ENCODE results near the gene CCR5AS.
"Not testable (repeated sequence)": the region's sequence is repeated elsewhere in the genome, so short reads cannot be mapped to it uniquely, and the experiment has no call there.

The CCR5AS gene

DNA sequence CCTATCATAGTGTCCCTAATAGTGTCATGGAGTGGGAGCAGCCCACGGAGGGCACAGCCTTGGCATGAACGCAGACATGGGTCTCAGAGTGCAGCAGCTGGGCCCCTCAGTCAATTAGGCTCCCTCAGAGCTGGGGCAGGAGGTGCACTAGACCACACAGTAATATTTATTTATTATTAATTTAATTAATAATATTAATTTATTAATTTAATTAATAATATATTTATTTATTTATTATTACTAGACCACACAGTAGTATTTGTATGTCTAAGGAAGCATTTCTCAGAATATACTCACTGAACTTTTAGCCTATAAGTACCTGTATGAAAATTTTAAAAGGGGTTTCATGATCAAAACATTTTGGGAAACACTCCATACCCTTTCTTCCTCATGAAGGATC lies 5.3 kb downstream of the CCR5AS start:
- DNase-seq: no peak

DNA sequence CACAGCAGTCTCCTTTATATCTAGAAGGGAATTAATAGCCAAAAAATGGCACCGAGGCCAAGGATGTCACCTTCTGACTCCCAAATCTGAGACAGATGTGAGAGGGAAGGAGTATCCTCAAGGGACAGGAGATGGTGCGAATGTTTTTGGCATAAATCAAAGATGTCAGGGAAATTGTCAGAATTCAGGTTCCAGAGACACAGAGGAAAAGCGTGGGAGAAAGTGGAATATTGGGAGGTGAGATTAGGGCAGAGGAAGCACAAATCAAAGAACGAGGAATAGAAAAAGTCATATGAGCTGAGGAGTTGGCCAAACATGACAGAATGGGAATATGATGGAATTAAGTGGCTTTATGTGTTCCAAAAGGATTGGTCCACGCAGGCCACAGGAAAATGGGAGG lies 6.0 kb downstream of the CCR5AS start:
- no peak for DNase-seq

DNA sequence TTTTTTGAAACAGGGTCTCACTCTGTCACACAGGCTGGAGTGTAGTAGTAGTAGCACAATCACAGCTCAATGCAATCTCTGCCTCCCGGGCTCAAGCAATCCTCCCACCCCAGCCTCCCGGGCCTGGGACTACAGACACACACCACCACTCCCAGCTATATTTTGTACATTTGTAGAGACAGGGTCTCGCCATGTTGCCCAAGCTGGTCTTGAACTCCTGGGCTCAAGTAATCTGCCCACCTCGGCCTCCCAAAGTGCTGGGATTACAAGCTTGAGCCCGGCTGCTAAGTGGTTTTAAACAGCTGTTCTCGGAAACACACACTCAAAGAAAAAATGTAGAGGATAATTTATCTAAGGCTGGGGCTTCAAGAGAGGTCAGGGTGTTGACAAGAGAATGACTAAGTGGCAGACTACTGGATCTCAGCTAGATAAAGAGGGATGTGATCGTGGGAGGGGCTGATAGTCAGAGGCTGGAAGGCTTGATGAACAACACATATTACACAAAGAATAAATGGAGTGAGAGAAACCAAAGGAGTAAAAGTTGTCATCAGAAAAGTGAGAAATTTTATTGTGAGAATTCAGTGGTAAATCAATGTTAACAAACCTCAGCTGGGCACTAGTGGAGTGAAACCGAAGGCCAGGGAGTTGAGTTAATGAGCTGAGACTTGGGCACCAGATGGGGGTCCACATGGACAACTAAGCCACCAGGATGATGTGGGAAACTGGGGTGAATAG lies 6.7 kb downstream of the CCR5AS start:
- DNase-seq: no peak

DNA sequence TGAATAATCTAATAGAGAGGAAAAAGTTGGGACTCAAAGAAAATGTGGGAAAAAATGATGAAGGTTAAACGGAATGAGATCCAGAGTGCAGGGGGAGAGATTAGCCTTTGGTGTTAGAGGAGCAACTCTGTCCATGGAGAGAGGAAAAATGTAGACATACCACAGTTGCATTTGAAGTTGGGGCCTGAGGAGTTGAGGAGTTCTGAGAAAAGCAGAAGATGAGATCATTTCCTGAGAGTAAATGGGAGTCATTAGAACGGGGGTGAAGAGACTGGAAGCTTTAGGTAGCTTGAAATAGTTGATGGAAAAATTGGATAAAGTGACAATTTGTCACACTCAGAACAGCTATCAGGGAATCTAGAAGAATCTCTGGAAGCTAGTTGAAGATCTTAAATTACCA lies 7.3 kb downstream of the CCR5AS start:
- DNase-seq: no peak

DNA sequence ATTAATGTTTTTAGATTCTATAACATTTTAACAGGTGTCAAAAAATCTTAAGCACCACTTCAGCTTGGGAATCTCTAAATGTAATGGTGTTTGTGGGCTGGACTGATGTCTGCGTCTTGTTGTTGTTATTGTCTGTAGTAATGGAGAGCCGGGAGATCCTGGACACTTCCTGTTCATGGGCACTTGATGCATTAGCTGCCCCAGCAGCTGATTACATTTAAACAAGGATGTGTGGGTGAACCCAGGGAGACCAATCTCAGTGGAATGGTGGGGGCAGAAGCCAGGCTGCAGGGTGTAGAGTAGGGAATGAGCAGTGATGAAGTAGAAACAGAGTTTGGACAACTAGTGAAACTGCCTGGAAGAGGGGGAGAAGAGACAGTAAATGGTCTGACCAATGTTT lies 7.8 kb downstream of the CCR5AS start:
- no peak for DNase-seq

DNA sequence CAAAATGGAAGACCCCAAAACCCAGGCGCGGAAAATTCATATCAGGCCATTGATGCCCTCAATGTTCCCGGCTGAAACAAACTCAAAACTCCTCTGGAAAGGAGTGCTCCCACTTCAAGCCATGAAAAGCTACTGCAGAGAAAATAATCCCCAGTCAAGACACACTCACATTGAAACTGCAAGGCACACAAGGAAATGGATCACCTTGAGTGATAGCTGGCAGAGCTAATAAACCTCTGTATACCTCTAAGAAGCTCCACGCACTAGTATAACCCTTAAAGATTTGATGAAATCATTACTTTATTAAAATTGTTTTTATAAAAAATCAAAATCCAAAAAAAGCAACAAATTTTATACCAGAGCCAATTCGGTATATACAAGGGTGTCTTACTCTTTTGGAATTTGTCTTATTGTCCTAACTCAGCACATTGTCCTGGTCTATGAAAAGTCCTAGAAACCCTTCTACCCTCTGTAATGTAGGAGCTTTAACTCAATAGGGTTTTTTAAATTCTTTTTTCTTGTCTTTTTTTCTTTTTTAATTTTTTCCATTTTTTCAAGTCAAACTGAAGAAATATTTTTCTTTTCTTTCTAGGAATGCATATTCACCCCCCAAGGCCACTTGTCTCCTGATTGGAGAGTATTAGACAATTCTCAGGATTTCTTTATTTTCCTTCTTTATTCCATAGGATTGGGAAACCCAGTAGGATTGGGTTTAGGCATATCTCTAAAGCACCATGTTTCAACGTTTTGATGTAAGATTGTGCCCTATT lies 8.5 kb downstream of the CCR5AS start:
- no peak for DNase-seq

DNA sequence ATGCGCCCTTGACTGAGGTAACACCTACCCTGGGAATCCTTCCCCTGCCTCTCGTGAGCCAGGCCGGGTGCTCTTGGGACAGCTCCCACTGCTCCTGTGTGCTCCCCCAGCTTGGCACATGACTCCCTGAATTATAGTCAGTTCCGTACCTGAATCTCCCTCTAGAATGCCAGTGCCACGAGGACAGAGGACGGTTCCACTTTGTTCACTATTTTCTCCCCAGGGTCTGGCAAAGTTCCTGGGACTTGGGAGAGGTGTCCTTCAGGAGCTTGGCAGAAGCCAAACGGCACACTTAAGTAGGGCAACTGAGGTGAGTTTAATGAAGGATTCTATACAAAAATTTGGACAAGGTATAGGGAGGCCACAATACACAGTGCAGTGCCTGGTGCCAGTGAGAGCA lies 9.8 kb downstream of the CCR5AS start:
- DNase-seq: no peak

DNA sequence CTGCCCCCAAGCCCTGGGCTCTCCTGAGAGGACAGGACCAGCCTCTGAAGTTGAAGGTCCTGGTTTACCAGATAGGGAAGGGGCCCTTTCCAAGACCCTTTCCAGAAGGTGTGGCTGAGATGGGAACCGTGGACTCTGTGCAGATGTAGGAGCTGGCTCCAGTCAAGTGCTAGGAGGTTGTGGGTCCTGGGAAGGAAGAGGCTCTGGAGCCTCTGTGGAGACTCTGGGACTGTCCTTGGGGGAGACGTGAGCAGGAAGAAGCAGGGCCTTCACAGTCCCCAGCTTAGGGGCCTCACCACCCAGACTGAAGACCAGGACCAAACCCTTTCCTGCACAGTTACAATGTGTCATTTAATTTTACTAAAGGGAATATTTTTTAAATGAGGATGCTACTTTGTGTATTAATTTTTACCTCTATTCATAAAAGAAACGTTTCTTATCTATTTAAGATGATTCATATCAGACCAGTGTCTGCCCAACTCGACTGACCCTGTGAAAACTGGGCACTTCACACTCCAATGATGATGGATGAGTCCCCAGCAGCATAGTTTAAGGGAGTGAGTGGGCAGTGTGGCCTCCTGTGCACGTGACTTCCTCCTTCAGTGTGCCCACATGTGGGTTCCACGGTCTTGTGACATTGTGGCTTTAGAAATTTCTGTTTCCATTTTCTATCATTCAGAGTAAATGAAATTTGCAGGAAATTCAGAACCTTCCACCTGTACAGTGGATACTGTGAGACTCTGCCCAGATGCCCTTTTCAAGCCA lies 10.9 kb downstream of the CCR5AS start:
- DNase-seq: no peak

DNA sequence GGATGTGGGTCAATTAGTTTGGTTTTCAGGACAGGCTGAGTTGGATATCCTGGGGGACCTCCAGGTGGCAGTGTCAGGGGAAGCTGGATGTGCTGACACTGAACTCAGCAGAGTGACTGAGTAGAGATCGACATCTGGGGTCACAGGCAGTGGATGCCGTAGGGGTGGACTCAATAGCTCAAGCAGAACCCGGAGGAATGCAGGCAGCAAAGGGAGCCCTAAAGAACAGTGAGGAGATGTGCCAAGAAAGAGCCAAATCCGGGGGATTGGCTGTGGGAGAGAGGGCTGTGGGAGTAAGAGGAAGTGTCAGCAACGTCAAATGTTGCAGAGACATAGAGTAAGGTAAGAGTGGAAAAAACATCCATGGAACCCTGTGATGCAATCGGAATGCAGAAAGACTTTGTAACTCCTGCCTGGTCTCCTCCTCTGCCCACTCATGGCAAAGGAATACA lies 11.6 kb downstream of the CCR5AS start:
- no peak for DNase-seq

DNA sequence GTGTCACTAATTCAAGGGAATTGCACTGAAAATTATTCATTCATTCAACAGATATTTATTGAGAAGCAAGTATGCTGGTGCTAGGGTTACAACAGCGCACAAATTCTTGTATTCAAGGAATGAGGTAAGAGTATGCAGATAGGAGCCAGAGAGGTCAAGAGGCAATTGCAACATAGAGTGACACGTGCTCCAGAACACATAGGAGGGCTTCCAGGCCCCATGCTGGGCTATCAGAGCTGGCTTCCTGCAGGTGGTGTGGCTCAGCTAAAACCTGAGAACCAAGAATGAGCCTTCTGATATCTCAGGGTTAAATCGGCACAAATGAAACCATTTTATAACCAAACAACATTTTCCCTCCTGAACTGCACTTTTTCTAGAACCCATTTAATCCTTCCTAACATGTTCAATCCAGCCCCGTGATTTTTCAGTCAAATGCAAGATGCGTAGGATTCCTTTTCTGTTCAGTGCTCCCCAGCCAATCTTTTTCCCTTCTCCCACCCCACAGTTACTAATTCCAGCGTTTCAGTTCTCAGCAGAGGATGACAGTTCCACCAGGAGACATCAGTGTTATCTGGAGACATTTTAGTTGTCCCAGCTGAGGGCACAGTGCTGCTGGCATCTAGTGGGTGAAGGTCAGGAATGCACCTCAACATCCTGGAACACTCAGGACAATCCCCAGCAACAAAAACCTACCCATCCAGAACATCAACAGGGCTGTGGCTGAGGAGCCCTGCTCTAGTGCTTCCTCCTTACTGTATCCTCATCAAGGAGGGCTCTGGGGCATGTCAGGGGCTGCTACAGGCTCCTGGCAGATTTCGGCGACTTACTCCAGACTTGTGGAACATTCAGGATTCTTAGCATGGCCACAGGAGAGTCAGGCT lies 13.1 kb downstream of the CCR5AS start:
- no peak for DNase-seq

DNA sequence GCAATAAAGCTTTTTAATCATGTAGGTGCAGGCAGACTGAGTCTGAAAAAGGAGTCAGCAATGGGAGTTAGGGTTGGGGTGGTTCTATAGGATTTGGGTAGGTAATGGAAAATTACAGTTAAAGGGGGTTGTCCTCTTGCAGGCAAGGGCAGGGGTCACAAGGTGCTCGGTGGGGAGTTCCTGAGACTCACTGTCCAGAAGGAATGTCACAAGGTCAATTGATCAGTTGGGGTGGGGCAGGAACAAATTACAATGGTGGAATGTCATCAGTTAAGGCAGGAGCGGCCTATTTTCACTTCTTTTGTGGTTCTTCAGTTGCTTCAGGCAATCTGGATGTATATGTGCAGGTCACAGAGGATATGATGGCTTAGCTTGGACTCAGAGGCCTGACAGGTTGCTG lies 13.9 kb downstream of the CCR5AS start:
- DNase-seq: no peak

DNA sequence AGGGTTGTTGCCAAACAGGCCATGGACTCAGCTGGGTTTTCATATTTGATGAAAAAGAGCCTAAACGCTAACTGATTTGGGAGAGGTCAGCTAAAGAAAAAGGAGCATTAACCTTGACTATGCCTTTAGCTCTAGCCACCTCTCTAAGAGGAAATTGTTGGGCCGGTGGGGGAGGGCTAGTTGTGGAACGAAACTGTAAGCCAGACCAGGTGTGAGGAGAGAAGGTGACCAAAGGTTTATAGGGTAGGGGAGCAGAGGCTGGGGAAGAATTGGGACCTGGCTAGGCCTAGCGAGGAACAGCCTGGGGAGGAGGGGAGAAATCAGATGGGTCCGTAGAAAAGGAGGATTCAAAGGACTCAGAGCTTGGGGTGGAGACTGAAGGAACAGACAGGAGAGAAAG lies 15.3 kb downstream of the CCR5AS start:
- not testable (repeated sequence) for DNase-seq

DNA sequence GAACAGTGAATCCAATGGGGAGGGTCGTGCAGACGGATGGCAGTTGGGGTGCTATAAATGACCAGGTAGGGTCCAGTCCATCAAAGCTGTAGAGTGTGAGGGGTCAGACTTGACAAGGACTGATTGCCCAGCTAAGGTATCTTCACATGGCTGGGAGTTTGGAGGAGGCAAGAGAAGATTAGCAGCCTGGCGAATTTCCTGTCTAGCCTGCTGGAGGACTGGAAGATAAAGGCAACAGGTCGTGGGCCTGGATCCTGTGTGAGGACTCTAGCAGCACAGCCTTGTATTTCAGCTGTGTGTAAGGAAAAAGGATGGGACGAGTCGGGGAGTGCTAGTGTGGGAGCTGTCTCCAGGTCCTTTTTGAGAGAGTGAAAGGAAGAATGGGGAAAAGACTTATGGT lies 17.6 kb downstream of the CCR5AS start:
- DNase-seq: no peak

DNA sequence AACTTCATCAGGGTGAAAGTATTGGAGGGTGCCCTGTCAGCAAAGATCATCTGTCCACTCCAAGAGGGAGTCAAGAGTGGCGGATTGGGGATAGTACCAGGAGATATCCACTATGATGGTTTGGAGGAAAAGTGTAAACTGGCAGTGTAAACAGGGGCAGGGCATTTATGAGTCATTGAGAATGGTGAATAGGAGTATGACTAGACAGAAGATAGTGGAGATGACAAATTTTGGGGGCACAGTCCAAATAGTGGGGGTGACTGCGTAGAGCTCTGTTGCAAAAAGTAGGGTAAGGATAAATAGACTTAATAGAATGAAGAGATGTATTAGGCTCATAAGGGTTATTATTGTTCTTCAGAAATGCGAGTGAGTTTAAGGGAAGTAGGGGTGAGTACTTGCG lies 18.0 kb downstream of the CCR5AS start:
- DNase-seq: not testable (repeated sequence)

DNA sequence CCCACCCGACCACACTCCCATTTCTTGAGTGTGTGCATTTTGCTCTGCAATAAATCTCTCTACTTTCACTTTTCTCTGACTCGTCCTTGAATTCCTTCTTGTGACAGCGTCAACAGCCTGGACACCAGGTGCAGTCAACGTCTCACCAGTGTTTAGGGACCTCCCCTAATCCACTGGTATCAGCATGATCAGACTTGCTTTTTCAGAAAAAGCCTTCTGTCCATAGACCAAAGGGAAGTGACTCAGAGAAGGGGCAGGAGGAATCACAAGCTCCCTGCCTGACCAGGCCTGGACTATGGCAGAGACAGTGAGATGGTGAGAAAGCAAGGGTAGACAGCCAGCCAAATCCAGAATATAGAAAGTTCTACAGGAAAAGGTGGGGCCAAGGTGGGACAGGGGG lies 20.7 kb downstream of the CCR5AS start:
- DNase-seq: no peak

DNA sequence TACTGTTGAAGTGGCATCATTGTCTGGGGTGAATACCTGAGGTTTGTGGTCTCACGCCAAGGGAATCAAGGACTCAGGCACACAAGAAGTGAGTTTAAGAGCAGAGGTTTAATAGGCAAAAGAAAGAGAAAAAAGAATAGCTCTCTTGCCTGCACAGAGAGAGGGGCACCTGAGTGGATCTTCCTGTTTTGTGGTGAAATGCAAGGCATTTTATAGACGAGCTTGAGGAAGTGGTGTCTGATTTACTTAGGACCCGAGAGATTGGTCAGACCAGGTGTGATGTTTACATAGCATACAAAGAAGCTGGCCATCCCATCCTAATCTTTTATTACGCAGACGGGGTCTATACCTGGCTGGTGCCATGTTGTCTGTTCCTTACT lies 22.9 kb downstream of the CCR5AS start:
- DNase-seq: no peak

DNA sequence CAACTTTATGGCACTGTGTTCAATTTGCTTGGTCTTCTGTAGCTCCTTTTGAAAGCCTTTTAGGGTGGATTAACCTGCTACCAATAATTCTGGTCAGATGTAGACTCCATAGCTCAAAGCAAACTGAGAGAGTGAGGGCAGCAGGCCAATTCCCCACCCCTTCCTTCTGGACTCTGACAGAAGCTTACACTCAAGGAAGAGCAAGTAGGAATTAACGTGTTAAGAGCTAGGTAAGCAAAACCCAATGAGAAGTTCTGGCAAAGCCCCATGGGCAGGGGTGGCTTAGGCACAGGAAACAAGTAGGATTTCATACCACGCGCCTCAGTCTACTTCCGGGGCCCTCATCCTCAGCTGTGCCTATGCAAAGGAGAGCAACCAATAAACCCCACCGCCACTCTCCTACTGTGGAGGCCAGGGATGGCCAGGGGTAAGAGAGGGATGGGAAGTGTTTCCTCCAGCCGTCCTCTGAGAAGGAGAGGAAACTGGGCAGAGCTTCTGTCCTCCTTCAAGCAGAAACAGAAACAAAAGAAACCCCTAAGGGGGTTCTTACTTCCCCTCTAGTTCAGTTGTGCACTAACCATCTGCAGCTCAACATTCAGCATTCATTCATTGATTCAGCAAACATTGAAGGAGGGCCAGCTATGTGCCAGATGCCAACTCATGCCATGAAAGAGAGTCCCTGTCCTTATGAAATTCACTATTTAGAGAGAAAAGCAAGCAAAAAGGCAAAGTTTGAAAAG lies 23.5 kb downstream of the CCR5AS start:
- DNase-seq: no peak

DNA sequence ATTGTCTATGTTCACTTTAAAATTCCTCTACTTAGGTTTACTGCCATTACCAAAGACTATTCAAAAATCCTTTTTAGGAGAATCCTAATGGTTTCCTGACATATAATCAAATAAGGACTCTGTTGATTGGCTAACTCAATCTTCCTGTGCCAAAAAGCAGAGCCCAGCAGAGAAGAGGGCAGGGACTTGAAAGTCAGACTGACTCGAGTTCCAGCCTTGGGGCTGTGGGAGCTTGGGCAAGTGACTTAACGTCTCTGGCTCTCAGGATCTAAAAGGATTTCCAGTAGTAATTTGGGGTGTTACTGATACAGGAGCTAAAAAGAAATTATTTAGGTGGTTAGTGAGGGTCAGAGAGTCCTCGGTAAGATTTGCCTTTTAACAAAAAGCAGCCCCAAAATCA lies 25.2 kb downstream of the CCR5AS start:
- DNase-seq: no peak

DNA sequence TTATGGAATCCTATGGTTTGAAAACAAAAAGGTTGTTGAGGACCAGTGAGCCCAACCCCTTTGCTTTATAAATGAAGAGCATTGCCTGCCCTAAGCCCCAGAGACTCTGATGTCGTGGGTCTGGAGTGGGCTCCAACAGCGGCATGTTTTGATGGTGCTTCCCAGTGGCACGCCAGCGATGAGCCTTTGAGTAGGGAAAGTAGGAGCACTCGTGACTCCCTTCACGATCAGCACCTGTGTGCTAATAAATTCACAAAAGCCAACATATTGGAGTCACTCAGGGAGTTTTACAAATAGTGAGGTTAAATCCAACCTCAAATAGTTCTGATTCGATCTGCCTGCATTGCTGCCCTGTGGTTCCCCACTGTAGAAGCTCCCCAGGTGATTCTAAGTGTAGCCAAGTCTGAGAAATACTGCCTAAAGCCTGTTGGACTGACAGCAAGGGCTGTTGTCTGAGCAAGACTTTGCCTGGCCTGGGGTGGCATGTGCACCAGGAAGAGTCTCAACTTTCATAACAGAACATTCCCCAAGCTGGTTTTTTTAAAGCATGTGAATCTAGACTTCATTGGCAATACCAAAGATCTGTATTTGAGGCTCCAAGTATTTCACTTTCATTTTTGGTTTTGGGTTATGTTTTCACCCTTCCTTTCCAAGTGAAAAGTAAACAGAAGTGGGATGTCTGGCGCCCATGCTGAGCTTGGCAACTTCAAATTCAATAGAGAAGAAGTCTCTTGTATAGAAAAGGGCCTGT lies 26.2 kb downstream of the CCR5AS start:
- DNase-seq: no peak

DNA sequence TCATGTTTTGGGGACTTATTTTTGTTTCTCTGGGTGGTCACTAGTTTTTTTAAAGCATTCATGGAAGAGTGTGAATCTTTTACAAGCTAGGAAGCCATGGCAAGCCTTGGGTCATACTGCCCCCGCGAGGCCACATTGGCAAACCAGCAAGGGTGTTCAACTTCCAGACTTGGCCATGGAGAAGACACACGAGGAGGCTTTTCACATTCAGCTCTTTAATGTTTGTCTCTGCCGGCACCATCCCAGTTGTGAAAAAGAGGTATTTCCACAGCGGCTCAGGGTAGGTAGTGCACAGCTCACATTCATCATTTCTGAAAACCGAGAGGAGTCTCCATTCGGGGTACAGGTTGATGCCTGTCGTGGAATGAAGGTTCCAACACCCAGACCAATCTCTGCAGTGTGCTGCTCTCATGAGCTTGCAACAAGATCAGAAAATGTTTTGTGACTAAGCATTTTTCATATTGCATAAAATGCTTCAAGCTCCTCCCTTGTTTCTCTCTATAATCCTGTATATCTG lies 28.4 kb downstream of the CCR5AS start:
- no peak for DNase-seq

DNA sequence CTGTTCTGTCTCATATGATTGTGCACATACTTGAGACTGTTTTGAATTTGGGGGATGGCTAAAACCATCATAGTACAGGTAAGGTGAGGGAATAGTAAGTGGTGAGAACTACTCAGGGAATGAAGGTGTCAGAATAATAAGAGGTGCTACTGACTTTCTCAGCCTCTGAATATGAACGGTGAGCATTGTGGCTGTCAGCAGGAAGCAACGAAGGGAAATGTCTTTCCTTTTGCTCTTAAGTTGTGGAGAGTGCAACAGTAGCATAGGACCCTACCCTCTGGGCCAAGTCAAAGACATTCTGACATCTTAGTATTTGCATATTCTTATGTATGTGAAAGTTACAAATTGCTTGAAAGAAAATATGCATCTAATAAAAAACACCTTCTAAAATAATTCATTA lies 31.1 kb downstream of the CCR5AS start:
- no peak for DNase-seq

Data from occipital lobe (tissue), 1 donor.